ENCODE data around the gene TLE6. TPM values are rescaled to one million over a fixed set of nuclear protein-coding genes. Genes with fewer than 3 reads are reported as not detected.

The TLE6 gene
- total and polyA plus RNA-seq, 2 of the 4 experiments (the other 2 are of a cell fraction), result under 0.01 to 0.17 TPM

DNA sequence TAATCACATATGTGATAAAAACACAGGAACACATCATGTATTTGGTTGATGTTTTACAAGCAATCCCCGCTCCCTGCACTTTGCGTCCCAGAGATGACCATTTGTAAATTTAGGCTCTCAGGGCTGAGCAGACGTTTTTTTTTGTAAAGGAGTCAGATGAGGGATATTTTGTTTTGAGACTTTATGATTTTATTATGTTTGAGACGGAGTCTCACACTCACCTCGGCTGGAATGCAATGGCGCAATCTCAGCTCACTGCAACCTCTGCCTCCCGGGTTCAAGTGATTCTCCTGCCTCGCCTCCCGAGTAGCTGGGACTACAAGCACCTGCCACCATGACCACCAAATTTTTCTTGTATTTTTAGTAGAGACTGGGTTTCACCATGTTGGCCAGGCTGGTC lies 1.4 kb downstream of the TLE6 start:
- no peak overlapping the region for H3K18ac ChIP-seq (ENCODE audit: low read depth, low read length)
- H2AFZ ChIP-seq (replicated peaks; ENCODE audit: low read length, poor library complexity), result no peak overlapping the region
- peaks cover 14% of the 10 kb centered on the region for H3K4me1 ChIP-seq (ENCODE audit: control insufficient read depth, insufficient read depth, low read length)
- H2AK5ac ChIP-seq (ENCODE audit: low read depth, low read length), result no peak overlapping the region
- dilution Hi-C loops (cut with HindIII; ENCODE audit: low sequenced_read_pairs, unreplicated experiment) (no loop called here), in situ Hi-C loops (cut with MboI; ENCODE audit: low sequenced_read_pairs) (no loop called here), intact Hi-C loops (cut with micrococcal nuclease) (no loop called here)
- no peak overlapping the region for H3K9ac ChIP-seq (ENCODE audit: low read depth, low read length)
- no peaks in the 10 kb centered on the region for H3K9me3 ChIP-seq (ENCODE audit: control insufficient read depth, insufficient read depth, low read length)
- no peaks in the 10 kb centered on the region for H3K36me3 ChIP-seq (ENCODE audit: control insufficient read depth, insufficient read depth, low read length)
- DNase-seq (no peak), ATAC-seq (ENCODE audit: low read depth) (no peak)
- H3K27ac ChIP-seq (ENCODE audit: insufficient read depth, low read length), result no peak overlapping the region
- no peak overlapping the region for H4K8ac ChIP-seq (ENCODE audit: low read depth in 2 of 2, low read length in 2 of 2)
- no peak overlapping the region for H3K4me2 ChIP-seq (ENCODE audit: low read depth, low read length)
- no peaks in the 10 kb centered on the region for H3K27me3 ChIP-seq (ENCODE audit: control insufficient read depth, insufficient read depth, low read length)
- no peak overlapping the region for H3K23ac ChIP-seq (ENCODE audit: low read depth, low read length)
- H4K91ac ChIP-seq (ENCODE audit: insufficient read depth, low read depth, low read length), result no peak overlapping the region
- WGBS, 2 experiments (ENCODE audit: extremely low coverage in 2 of 2, insufficient read length in 1 of 2), result no CpG with 5 or more reads among the region's 9 CpGs
- no peak overlapping the region for H3K14ac ChIP-seq (replicated peaks; ENCODE audit: low read depth, low read length)
- no TSS peak for BruUV-seq (replicated peaks)
- no peak for TF ChIP-seq RAD21 (IDR thresholded peaks at IDR 0.05; ENCODE audit: low read length)
- TF ChIP-seq CEBPB (IDR thresholded peaks at IDR 0.05; ENCODE audit: low read depth, low read length), result peak; percentile 61
- ChIA-PET CTCF (no interaction called here), POLR2A (ENCODE audit: unreplicated experiment) (no interaction called here)
- H4K20me1 ChIP-seq (ENCODE audit: insufficient read depth, low read length), result no peaks in the 10 kb centered on the region
- no peak overlapping the region for H3K4ac ChIP-seq (ENCODE audit: low read depth, low read length)
- H2BK120ac ChIP-seq (ENCODE audit: low read depth, low read length), result no peak overlapping the region
- H3K79me1 ChIP-seq (ENCODE audit: low read depth in 1 of 2, low read length in 2 of 2), result no peaks in the 10 kb centered on the region
- 0 out of 2 replicates have a peak, but pooled peaks cover 6% of the 10 kb centered on the region for H3K9me1 ChIP-seq (ENCODE audit: insufficient read depth, low read length)
- no peak overlapping the region for H2BK15ac ChIP-seq (ENCODE audit: low read depth, low read length)
- H3K56ac ChIP-seq (ENCODE audit: extremely low read depth, insufficient read depth, low read length), result no peak overlapping the region
- H2AK9ac ChIP-seq (replicated peaks; ENCODE audit: low read depth, low read length, poor library complexity), result no peak overlapping the region
- H2BK5ac ChIP-seq (ENCODE audit: low read depth, low read length, poor library complexity, severe bottlenecking), result no peak overlapping the region
- H4K5ac ChIP-seq (ENCODE audit: low read depth, low read length), result no peak overlapping the region
- H2BK20ac ChIP-seq (ENCODE audit: low read depth, low read length), result no peak overlapping the region
- no peak overlapping the region for H3K4me3 ChIP-seq (ENCODE audit: insufficient read depth, low read depth, low read length)
